Measurements from ENCODE around the gene MYO16. TPM values are rescaled to one million over a fixed set of nuclear protein-coding genes. Genes with fewer than 3 reads are reported as not detected.

Gene MYO16
- total RNA-seq, 2 donors from 2014 or later: 0.42 TPM; not detected in 1

- peaks cover 0 to 7% of the 10 kb centered on the region in 2 donors for H3K4me1 ChIP-seq (ENCODE audit: control insufficient read depth in 1 of 2, low read depth in 2 of 2)
- DNase-seq (ENCODE audit: low spot score) (no peak), ATAC-seq (ENCODE audit: insufficient number of reproducible peaks, low FRiP score, low read depth) (no peak)
- H3K4me3 ChIP-seq: no peak overlapping the region
- no peaks in the 10 kb centered on the region for H3K27me3 ChIP-seq (replicated peaks; ENCODE audit: insufficient read depth)
- no peak overlapping the region for H3K27ac ChIP-seq
- H3K9me3 ChIP-seq: no peaks in the 10 kb centered on the region
- no peak for TF ChIP-seq CTCF (IDR thresholded peaks at IDR 0.05)
- no peaks in the 10 kb centered on the region for H3K36me3 ChIP-seq
Measured at GRCh38 chr13:108924541-108924940, 295.1 kb downstream of the MYO16 start.

- Histone ChIP-seq H3K27me3 (replicated peaks; ENCODE audit: insufficient read depth) (no peaks in the 10 kb centered on the region), H3K4me3 (no peak overlapping the region), H3K4me1 (ENCODE audit: control insufficient read depth in 1 of 2, low read depth in 2 of 2) (peaks cover 0 to 2% of the 10 kb centered on the region in 2 donors), H3K36me3 (no peaks in the 10 kb centered on the region), H3K27ac (no peak overlapping the region), H3K9me3 (no peaks in the 10 kb centered on the region)
- no peak for ATAC-seq (ENCODE audit: insufficient number of reproducible peaks, low FRiP score, low read depth)
- no peak for DNase-seq (ENCODE audit: low spot score)
- no peak for TF ChIP-seq CTCF (IDR thresholded peaks at IDR 0.05)
Measured at GRCh38 chr13:108925070-108925469, 295.7 kb downstream of the MYO16 start.

GRCh38 chr13:108926862-108927261 is 297.5 kb downstream of the MYO16 start:
- no peak overlapping the region for H3K4me3 ChIP-seq
- no peaks in the 10 kb centered on the region for H3K27me3 ChIP-seq (replicated peaks; ENCODE audit: insufficient read depth)
- no peak for TF ChIP-seq CTCF (IDR thresholded peaks at IDR 0.05)
- H3K4me1 ChIP-seq (ENCODE audit: control insufficient read depth in 1 of 2, low read depth in 2 of 2): no peaks in the 10 kb centered on the region
- no peaks in the 10 kb centered on the region for H3K36me3 ChIP-seq
- H3K9me3 ChIP-seq: no peaks in the 10 kb centered on the region
- H3K27ac ChIP-seq: no peak overlapping the region
- no peak for ATAC-seq (ENCODE audit: insufficient number of reproducible peaks, low FRiP score, low read depth)
- no peak for DNase-seq (ENCODE audit: low spot score)

GRCh38 chr13:108927615-108928014 is 298.2 kb downstream of the MYO16 start:
- no peak for TF ChIP-seq CTCF (IDR thresholded peaks at IDR 0.05)
- no peak for ATAC-seq (ENCODE audit: insufficient number of reproducible peaks, low FRiP score, low read depth)
- Histone ChIP-seq H3K27me3 (replicated peaks; ENCODE audit: insufficient read depth) (no peaks in the 10 kb centered on the region), H3K27ac (no peak overlapping the region), H3K4me3 (no peak overlapping the region), H3K9me3 (no peaks in the 10 kb centered on the region), H3K36me3 (no peaks in the 10 kb centered on the region), H3K4me1 (ENCODE audit: control insufficient read depth in 1 of 2, low read depth in 2 of 2) (no peaks in the 10 kb centered on the region)
- no peak for DNase-seq (ENCODE audit: low spot score)

GRCh38 chr13:108929532-108930206 is 300.3 kb downstream of the MYO16 start:
- no peak overlapping the region for H3K27ac ChIP-seq
- H3K36me3 ChIP-seq: no peaks in the 10 kb centered on the region
- H3K27me3 ChIP-seq (replicated peaks; ENCODE audit: insufficient read depth): no peaks in the 10 kb centered on the region
- no peak for DNase-seq (ENCODE audit: low spot score)
- ATAC-seq (ENCODE audit: insufficient number of reproducible peaks, low FRiP score, low read depth): no peak
- no peaks in the 10 kb centered on the region for H3K9me3 ChIP-seq
- no peak overlapping the region for H3K4me3 ChIP-seq
- no peak for TF ChIP-seq CTCF (IDR thresholded peaks at IDR 0.05)
- no peaks in the 10 kb centered on the region for H3K4me1 ChIP-seq (ENCODE audit: control insufficient read depth in 1 of 2, low read depth in 2 of 2)

Measured in thoracic aorta (tissue), 2 donors.